ENCODE measurements around the gene CNOT4.
A peak's percentile ranks its signal among the peaks of the same experiment; 100 is the strongest.
"Not testable (repeated sequence)": the region's sequence is repeated elsewhere in the genome, so short reads cannot be mapped to it uniquely, and the experiment has no call there.

The CNOT4 gene

DNA sequence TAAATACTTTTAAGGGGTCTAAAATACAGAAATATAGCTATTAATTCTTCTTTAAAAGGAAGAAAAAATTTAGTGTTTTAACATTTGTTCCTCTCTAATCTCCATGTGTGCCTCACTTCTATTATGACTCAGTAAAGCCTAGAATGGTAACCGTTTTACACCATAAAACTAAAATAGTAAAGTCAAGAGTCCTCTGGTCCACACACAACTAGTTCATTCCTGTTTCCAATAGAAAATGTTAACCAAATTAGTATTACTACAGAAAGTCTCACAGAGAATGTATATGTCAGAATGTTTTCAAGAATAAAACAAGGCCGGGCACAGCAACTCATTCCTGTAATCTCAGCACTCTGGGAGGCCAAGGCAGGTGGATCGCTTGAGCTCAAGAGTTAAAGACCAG, 55.8 kb downstream of the CNOT4 start:
- DNase-seq, result no peak

DNA sequence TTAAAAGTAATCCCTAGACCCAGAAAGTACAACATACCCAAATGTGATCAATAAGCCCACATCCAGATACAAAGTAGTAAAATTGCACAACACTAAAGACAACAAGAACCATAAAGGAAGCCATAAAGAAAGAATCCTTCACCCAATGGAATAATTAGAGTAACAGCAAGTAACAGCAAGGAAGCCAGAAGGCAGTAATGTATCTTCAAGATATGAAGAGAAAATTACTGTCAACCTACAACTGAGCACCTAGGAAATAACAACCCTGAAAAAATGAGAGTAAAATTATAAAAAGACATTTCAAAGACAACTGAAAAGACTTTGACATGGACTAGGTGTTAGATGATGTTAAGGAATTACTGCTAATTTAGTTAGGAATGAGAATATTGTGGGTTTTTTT, 60.5 kb downstream of the CNOT4 start:
- DNase-seq, result no peak

DNA sequence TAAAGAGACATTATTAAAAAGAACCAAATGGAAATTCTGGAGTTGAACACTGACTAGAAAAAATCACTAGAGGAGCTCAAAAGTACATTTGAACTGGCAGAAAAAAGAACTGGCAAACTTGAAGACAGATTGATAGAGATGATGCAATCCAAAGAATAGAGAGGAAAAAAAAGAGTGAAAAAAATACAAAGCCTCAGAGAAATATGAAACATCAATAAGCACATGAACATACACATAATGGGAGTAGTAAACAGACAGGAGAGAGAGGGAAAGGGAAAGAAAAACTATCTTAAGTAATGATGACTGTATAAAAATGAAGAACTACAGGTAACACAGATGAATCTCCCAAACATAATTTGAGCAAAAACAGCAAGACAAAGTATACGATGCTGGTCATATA, 61.1 kb downstream of the CNOT4 start:
- DNase-seq, result no peak

DNA sequence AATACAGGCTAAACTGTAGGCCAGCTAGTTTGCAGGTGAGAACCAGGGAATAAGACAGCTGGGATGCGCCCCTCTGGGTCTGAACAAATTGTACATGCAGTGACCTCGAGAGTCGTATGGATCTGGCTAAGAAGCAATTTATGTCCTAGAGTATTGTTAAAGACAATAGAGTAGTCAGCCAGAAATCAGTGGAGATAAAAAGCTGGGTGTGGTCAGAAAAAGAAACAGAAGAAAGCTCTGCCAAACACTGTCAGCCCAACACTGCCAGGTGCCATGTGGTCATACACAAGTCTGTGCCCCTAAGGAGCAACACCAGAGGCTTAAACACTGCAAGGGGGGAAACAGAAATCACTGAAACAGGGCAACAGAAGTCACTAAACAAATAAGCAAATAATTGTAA, 62.2 kb downstream of the CNOT4 start:
- DNase-seq, result no peak

DNA sequence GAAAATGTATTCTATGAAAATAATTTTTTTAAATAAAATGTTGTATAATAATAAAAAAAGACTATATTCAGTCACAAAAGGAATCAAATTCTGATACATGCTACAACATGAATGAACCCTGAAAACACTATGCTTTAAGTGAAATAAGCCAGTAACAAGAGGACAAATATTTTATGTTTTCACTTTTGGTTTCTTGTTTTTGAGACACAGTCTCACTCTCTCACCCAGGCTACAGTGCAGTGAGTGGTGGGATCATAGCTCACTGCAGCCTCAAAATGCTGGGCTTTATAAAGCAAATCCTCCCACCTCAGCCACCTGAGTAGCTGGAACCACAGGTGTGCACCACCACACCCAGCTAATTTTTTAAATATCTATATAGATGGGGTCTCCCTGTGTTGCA, 64.2 kb downstream of the CNOT4 start:
- DNase-seq, result no peak

DNA sequence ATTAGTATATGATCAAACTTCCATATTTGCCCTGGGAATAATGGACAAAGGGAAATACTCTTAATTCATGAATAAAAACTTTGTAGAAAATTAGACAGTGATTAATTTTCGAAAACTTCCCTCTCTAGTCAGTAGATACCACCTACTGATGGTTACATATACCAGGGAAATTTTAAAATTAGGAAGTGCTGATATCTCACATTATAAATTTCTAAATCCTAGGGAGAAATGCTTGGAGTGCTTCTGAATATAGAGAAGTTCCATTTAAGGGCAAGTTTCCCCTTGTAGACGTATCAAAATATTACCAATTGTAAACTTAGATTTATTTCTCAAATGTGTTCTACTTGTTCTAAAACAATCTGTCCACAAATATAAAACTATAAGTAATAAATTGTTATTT, 64.6 kb downstream of the CNOT4 start:
- not testable (repeated sequence) for DNase-seq

DNA sequence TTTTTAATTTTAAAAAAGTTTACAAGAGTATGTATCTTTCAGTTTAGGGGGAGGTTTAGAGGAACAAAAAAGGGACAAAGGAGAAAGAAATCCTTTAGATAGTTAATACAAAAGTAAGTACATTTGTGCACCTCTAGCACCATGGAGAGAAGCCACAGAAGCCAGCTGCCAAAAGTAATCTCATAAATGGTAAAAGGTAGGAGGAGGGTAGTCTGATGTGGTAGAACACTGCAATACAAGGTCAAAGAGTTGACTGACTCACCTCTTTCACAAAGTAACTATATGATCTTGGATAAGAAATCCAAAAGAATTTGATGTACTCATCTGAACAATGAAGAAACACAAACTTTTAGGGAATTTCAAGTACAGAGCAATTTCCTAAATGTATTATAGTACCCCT, 68.1 kb downstream of the CNOT4 start:
- DNase-seq, result no peak

DNA sequence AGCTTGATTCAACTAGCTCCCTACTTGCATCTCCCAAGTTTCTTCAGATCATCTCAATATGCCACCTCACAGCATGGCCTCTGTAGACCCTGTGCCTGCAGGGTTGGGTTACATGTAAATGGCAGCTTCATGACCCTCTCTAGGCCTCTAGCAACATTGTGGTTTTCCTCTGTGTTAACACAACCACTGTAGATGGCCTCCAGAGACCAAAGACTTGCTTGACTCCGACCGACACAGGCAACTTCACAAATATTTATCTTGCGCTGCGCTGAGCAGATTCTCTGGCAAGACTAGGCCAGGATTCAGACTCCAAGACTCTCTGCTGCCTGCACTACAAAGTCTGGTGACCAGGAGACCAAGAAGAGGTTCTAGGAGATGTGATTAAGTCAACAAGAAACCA, 75.9 kb downstream of the CNOT4 start:
- DNase-seq, result no peak

DNA sequence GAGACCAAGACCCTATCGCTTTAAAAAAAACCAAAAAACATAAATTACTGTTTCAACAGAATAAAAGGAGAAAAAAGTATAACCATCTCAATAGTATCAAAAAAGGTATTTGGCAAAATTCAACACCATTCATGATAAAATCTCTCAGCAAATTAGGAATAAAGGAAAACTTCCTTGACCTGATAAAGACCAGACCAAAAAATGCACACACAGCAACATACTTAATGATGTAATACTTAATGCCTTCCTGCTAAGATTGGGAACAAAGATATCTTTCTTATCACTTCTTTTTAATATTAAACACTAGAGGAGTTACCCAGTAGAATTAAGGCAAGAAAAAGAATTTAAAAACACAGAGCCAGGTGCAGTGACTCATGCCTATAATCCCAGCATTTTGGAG, 79.3 kb downstream of the CNOT4 start:
- DNase-seq, result no peak

DNA sequence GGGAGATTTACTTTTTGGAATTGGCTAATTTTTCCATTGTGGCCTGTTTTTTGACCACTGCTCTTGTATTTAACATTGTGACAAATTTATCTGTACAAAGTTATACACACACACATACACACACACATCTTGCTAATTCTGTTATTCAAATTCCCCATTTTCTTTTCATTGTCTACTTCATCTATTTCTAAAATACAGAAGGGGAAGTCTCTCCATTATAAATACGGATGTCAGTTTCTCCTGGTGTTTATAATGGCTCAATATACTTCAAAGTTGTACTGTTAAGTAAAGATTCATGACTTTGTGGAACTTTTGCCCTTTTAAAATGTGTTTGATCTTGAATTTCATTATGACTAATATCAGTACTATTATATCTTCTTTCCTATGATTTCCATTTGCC, 81.0 kb downstream of the CNOT4 start:
- no peak for DNase-seq

DNA sequence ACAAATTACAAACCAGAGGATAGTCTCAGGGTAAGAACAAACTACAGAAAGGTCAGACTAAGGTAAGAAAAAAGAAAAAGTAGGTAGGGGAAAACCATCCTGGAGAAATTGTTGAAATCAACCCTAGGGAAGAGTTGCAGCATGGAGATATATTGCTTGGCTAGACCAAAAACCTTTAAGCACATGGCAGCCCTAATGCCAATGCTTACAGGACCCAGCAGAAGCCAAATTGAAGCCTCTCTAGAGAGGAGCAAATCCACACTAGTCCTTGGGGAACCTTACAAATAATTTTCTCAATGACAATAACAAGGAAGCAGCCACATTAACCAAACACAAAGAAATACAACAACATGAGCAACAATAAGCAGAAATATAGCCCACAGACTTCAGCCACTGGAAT, 81.9 kb downstream of the CNOT4 start:
- DNase-seq, result no peak

DNA sequence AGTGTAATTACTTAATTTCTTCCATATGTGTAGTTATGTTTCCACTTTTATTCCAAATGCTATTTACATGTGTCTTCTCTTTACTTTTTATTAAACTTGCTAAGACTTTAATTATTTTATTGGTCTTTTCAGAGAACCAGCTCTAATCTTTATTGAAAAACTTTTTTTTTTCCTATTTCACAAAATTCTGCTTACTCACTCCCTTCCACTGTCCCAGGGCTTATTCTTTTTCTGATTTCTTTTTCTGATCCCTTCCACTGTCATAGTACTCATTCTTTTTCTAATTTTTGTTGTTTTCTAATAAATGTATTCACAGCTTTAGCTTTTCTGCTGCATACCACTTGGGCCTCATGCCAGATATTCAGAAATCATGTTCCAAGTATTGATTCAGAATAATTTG, 82.7 kb downstream of the CNOT4 start:
- no peak for DNase-seq

DNA sequence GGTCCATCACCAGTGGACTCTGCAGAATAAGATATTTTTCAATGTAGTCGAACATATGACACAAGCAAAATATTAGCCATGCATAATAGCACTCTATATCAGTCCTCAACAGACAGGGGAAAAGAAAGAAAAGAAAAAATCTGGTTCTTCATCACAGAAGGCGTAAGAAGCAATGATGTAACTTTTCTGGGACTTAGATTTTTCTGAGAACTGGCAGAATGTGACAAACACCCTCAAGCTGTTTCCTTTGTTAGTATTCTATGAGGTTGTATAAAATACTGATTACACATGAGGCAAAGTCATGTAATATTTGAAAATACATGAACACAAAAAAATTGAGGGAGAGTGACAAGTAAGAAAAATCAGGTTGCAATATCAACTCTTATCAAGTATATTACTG, 84.9 kb downstream of the CNOT4 start:
- no peak for DNase-seq

DNA sequence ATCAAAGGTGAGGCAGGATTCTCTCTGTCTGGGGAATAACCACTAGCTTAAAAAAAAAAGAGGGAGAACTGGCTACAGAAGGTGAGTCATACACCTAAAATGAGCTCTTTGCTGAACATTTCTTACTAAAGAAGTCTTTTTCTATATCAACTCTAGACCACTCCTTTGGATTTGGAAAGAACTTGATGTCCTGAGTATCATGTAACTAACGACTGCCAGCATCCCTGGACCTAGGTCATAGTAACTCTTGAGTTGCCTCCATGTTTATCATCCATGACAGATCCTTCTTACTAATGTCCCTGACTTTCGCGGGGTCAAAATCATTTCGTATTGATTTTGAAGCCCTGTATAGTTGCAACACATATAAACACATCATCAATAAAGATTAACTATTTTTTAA, 89.1 kb downstream of the CNOT4 start:
- DNase-seq, result no peak

DNA sequence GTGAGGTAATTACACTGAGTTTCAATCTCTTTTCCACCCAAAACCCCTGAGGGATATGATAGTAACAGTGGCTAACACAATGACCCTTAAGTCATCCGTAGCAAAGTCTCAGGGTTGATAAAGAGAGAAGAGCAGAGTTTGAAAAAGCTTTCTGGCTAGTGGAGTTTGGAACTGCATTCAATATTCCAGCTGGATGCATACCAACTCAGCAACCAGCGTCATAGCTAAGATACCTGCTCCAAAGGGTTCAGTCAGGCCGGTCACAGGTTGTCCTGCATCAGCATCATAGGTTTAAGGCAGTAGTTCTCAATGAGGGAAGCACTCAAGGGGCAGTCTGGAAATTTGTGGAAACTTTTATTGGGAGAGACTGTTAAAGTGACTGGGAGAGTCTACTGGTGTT, 93.5 kb downstream of the CNOT4 start:
- no peak for DNase-seq

DNA sequence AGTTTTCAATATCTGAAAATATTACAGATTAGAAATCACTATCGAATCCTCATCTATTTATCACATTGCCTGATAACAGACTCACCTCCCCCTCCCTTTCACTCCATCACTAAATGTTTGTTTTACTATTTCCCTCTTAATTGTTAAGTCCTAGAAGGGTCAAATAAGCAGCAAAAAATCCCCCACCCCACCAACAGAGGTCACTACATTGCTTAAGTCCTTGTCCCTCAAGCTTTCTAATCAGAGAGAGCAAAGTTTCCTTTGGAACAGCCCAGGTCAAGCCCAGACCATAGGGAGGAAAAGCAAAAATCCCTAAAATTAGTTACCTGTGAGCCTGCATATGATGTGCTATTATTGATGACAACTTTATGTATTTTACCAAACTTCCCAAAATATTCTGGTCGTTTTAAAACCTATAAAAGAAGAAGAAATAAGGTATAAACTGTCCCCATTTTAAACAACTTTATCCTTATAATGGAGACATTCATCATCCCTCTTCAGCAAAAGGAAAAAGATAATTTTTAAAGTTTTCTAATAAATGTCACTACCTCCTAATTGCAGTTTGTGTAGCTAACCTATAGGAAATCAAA, 95.0 kb downstream of the CNOT4 start:
- DNase-seq, result peak in 4 of 51 donors; percentile 0 to 7 (median 1)

DNA sequence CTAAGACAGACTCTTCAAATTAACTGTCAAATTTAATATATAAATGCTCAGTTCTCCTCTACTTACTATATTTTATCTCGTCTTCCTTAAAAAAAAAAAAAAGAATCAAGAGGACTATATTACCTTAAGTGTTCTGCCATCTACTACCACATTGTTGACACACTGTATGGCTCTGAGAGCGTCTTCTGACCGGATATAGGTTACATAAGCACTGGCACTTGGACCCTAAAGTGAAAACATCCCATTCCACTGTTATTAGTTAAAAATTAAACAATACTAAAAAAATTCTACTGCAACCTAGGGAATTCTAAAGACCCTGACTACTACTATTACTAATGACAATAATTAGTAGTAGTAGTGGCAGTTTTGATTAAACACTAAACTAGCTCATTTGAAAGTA, 95.7 kb downstream of the CNOT4 start:
- no peak for DNase-seq

DNA sequence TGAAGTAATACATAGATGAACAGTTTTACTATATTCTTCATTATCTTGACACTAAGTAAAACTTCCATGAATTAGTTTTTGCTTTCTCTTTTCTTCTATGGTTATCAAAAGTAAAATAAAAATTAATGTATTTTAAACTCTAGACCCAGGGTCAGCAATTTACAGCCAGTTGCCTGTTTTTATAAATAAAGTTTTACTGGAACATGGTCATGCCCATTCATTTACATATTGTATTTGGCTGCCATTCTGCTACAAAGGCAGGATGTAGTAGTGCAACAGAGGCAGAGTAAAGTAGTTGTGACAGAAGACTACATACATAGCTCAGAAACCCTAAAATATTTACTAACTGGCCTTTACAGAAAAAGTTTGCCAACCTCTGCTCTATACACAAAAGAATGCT, 98.8 kb downstream of the CNOT4 start:
- no peak for DNase-seq

DNA sequence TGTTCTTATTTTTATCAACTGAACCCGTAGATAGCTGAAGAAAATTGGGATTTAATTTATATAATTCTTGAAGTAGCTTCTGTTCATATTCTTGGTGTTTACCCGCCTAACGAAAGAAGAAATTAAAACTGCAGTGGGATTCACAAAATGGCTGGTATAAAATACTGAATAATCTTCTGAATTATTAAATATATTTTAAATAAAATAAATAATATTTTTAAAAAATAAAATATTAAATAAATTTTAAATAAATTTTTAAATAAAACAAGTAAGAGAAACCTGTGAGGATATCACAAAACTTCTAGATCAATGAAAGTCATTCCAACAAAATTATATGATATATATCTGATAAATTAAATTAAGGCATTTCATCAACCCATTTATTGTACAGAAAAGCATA, 99.4 kb downstream of the CNOT4 start:
- DNase-seq, result no peak

DNA sequence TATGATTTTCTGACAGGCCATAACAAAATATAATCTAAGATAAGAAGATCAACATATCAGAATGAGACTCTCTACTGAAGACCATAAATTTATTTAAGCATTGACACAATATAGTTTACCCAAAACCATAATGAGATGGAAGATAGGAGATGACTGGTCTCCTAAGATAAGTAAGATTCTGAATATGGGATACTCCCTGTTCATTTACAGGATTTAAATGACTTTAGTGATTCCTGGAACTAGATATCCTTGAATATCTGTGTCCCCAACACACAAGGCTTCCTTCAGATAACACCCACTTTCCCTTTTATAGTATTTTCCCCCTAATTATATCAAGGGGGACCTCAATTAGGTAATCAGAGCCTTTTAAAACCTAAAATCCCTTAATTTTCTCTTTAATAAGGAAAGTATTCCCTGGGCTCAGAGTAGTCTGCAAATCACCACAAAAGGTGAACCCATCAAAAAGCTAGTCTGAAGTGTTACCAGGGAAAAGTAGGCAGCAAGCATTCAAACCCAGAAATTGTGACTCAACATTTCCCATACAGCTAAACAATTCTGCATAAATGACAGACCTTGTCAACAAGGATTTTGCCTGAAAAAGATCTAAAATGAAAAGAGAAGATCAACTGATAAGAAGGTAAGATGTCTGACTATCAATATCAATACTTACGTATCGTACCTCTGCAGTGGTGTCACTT, 99.9 kb downstream of the CNOT4 start:
- no peak for DNase-seq

DNA sequence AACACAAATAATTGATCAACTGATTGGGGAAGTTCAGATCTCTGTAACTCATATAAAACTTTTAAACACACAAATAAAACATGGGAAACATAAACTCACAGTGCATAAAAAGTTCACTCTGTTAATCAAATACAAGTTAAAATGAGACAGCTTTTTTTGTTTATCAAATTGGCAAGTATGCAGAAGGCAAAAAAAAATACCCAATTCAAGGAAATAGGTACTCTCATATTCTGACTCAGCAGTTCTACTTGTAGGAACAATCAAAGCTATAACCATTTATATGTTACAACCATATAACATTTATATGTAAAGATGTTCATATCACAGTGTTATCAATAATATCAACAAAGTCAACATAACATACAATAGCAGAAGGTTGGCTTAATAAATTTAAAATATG, 102.0 kb downstream of the CNOT4 start:
- no peak for DNase-seq

DNA sequence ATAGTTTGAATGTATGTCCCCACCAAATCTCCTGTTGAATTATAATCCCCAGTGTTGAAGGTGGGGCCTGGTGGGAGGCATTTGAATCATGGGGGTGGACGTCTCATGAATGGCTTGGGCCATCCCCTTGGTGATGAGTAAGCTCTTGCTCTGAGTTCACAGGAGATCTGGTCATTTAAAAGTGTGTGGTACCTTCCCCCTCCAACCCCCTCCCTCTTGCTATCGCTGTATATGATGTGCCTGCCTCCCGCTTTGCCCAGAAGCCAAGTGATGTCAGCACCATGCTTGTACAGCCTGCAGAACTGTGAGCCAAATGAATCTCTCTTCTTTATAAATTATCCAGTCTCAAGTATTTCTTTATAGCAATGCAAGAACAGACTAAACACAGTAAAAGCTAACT, 103.0 kb downstream of the CNOT4 start:
- no peak for DNase-seq

DNA sequence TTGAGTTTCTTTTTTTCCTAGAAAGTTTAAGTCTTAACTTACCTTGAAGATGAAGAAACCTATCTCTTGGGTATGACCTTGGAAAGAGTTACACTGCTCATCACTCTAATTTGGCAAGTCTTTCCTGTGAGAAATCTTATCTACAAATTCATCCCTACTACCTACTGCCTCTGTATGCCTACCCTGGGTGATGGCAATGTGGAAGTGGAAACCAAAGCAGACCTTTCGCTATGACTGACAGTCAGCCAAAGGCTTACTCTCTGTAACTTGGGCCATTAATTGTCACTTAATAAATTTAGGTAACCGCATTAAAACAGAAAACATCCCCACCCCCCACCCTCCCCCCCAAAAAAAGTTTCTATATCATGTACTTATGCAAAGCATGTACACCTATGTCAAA, 103.9 kb downstream of the CNOT4 start:
- no peak for DNase-seq

DNA sequence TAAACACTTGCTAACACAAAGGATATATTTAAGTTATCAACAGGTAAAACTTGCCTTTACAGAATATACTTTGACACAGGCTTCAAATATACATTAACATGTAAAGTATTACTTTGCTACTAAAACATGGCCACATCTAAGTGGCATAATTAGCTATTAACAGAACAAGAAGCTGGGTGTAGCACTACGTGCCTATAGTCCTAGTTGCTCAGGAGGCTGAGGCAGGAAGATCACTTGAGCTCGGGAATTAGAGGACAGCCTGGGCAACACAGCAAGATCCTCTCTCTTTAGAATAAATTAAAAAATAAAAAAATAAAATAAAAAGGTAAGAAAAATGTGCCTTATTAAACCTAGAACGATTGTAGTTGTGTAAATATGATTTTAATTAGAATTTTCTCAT, 106.6 kb downstream of the CNOT4 start:
- no peak for DNase-seq
